ENCODE data around the gene PC. TPM values are rescaled to one million over a fixed set of nuclear protein-coding genes. Genes with fewer than 3 reads are reported as not detected.

PC gene
- total and polyA plus RNA-seq, 10 donors, result 3.4 to 8.8 (median 5.3) TPM

DNA sequence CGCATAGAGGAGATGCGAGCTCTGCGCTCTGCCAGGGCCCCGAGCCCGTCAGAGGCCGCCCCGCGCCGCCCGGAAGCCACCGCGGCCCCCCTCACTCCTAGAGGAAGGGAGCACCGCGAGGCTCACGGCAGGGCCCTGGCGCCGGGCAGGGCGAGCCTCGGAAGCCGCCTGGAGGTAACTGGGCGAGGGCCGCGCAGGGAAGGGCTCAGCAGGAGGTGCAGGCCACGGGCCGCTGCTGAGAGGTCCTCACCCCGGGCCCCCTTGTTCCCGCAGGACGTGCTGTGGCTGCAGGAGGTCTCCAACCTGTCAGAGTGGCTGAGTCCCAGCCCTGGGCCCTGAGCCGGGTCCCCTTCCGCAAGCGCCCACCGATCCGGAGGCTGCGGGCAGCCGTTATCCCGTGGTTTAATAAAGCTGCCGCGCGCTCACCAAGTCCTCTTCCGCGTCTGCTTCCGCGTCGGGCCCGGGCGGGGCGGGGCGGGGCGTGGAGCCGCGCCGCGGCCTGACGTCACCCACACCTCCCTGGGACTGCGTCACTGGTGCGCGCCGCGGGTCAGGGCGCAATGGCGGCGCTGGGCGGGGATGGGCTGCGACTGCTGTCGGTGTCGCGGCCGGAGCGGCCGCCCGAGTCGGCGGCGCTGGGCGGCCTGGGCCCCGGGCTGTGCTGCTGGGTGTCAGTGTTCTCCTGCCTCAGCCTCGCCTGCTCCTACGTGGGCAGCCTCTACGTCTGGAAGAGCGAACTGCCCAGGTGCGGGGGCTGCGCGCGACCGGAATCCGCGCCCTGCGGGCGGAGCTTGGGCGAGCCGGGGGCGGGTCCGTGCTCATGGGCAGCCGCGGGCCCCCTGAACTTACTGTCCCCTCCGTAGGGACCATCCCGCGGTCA lies 115.0 kb downstream of the PC start, which contains the start of gene RCE1:
Gene RCE1, plus strand, starts transcription at position 546 of the 880 bp plus-strand sequence. Its CDS starts 15 bp downstream, at position 561.
- Histone ChIP-seq H3K27ac (peak within 1 kb of the TSS; percentile 91 to 100 (median 99)), H3K4me1 (peaks cover 21 to 70% (median 50%) of the 10 kb centered on the region in 6 donors), H3K27me3 (replicated peaks in 1 of 7) (no peaks in the 10 kb centered on the region), H3K36me3 (peaks cover 0 to 57% (median 29%) of the 10 kb centered on the region in 6 donors), H3K9me3 (no peaks in the 10 kb centered on the region), H3K4me3 (peak within 1 kb of the TSS; percentile 70 to 99 (median 93))
- WGBS, 5 donors, result 0 to 1% (median 0%) methylated on average over 25 to 98 of the region's 98 CpGs
- TF ChIP-seq POLR2AphosphoS5 (IDR thresholded peaks at IDR 0.05) (peak in 2 of 3 donors; percentile 97 to 98), POLR2A (IDR thresholded peaks at IDR 0.05) (peak; percentile 37 to 93 (median 76))
- TF ChIP-seq, protein P1, sequence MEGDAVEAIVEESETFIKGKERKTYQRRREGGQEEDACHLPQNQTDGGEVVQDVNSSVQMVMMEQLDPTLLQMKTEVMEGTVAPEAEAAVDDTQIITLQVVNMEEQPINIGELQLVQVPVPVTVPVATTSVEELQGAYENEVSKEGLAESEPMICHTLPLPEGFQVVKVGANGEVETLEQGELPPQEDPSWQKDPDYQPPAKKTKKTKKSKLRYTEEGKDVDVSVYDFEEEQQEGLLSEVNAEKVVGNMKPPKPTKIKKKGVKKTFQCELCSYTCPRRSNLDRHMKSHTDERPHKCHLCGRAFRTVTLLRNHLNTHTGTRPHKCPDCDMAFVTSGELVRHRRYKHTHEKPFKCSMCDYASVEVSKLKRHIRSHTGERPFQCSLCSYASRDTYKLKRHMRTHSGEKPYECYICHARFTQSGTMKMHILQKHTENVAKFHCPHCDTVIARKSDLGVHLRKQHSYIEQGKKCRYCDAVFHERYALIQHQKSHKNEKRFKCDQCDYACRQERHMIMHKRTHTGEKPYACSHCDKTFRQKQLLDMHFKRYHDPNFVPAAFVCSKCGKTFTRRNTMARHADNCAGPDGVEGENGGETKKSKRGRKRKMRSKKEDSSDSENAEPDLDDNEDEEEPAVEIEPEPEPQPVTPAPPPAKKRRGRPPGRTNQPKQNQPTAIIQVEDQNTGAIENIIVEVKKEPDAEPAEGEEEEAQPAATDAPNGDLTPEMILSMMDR (IDR thresholded peaks at IDR 0.05 in 8 of 11, conservative IDR thresholded peaks at IDR 0.05 in 3 of 11), result peak in 2 of 11 experiments; percentile 9 to 30
- peak; percentile 97 for DNase-seq
- intact Hi-C loops (cut with DNase I; ENCODE audit: low total_unique reads), result no loop called here

DNA sequence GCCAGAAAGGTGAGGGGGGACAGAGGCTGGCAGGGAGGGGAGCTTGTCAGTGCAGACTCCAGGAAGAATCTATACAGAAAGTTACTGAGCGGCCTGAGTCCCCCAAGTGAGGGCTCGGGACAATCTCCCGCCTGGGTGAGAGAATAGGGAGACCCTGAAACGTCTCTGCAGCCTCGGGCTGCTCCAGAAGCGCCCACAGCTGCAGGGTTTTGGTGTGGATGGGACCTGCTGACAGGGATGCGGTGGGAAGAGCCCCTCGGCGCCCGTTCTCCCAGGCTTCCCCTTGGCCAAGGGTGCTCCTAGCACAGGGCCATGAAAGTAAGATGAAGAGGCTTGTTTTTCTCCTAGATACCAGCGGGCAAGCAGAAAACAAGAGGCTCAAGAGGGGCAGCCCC lies 115.7 kb downstream of the PC start:
- no peak for DNase-seq
- H3K27me3 ChIP-seq (replicated peaks in 1 of 7), result no peaks in the 10 kb centered on the region
- H3K4me3 ChIP-seq, result peak overlapping the region; percentile 70 to 99 (median 93)
- peaks cover 0 to 57% (median 29%) of the 10 kb centered on the region in 6 donors for H3K36me3 ChIP-seq
- no peak for TF ChIP-seq POLR2AphosphoS5 (IDR thresholded peaks at IDR 0.05)
- no peak for TF ChIP-seq POLR2A (IDR thresholded peaks at IDR 0.05)
- TF ChIP-seq, protein P1 (IDR thresholded peaks at IDR 0.05 in 8 of 11, conservative IDR thresholded peaks at IDR 0.05 in 3 of 11), result no peak
- intact Hi-C loops (cut with DNase I; ENCODE audit: low total_unique reads), result no loop called here
- WGBS, 5 donors, result 0 to 2% (median 1%) methylated on average over 11 of the region's 11 CpGs
- peak overlapping the region; percentile 91 to 100 (median 99) for H3K27ac ChIP-seq
- H3K9me3 ChIP-seq, result no peaks in the 10 kb centered on the region
- H3K4me1 ChIP-seq, result peaks cover 21 to 70% (median 50%) of the 10 kb centered on the region in 6 donors

DNA sequence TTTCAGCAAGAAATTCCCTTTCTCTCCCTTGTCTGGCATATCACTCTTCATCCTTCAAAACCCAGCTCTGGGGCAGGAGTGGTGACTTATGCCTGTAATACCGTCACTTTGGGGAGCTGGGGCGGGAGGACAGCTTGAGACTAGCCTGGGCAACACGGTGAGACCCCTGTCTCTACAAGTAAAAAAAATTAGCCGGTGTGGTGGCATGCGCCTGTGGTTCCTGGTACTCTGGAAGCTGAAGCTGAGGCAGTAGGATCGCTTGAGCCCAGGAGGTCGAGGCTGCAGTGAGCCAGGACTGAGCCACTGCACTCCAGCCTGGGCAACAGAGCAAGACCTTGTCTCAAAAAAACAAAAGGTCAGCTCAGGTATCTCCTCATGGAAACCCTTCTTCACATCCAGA lies 116.3 kb downstream of the PC start:
- WGBS, 5 donors, result 85 to 94% (median 87%) methylated on average over 7 of the region's 7 CpGs
- Histone ChIP-seq H3K27ac (peak overlapping the region in 5 of 8 donors; percentile 97 to 100 (median 99)), H3K4me1 (peaks cover 21 to 70% (median 50%) of the 10 kb centered on the region in 6 donors), H3K27me3 (replicated peaks in 1 of 7) (no peaks in the 10 kb centered on the region), H3K4me3 (peak overlapping the region in 7 of 8 donors; percentile 70 to 99 (median 93)), H3K9me3 (no peaks in the 10 kb centered on the region), H3K36me3 (peaks cover 0 to 56% (median 26%) of the 10 kb centered on the region in 6 donors)
- TF ChIP-seq POLR2A (IDR thresholded peaks at IDR 0.05) (no peak), POLR2AphosphoS5 (IDR thresholded peaks at IDR 0.05) (no peak)
- TF ChIP-seq, protein P1 (IDR thresholded peaks at IDR 0.05 in 8 of 11, conservative IDR thresholded peaks at IDR 0.05 in 3 of 11), result no peak
- no peak for DNase-seq
- intact Hi-C loops (cut with DNase I; ENCODE audit: low total_unique reads), result no loop called here
